ENCODE measurements around the gene CXCL16.

CXCL16 gene

DNA sequence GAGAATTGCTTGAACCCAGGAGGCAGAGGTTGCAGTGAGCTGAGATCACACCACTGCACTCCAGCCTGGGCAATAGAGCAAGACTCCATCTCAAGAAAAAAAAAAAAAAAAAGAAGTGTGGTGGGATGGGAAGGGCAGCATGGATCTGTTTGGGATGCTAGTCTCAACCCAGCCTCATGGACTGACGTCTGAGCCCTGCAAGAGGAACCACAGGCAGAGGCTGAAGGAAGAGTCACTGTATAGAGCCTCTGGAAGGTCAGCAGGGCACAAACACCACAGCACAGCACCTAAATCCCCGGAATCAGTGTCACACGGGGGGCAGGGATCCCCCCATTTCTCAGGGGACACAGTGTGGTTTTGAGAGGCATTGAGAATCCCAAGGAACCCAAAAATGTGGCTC is 10.9 kb upstream of the CXCL16 start:
- DNase-seq = no peak

DNA sequence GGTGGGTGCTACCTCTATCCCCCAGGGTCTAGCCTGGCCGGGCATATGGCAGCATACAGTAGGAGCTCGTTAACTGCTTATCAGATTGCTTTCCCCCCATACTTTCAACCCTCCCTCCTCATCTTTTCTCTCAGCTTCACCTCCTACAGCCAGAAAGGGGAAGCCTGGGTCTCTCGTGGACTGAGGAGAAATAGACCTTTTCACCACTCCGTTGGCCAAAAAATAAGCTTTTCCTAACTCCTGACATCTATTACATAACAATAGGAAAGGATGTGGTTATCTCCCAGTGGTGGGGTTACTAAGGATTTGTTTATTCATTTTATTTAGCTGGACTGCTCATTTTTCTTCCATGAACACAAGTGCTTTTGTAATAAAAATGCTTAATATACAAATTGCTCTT is 9.0 kb upstream of the CXCL16 start:
- DNase-seq = no peak

DNA sequence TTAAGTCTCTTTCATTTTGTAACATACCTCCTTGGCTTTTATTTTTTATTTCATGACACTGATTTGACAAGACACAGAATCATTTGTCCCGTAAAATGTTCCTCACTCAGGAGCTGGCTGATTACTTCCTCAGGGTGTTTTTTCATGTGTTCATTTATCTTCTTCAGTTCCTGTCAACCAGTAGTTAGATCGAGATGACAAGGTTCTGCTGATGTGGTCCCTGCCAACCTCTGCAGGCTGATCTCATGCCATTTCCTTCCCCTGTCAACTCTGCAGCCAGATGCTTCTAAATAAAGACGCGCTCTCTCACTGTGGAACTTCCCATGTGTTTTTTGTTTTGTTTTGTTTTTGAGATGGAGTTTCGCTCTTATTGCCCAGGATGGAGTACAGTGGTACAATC is 8.1 kb upstream of the CXCL16 start:
- DNase-seq = peak; percentile 45

DNA sequence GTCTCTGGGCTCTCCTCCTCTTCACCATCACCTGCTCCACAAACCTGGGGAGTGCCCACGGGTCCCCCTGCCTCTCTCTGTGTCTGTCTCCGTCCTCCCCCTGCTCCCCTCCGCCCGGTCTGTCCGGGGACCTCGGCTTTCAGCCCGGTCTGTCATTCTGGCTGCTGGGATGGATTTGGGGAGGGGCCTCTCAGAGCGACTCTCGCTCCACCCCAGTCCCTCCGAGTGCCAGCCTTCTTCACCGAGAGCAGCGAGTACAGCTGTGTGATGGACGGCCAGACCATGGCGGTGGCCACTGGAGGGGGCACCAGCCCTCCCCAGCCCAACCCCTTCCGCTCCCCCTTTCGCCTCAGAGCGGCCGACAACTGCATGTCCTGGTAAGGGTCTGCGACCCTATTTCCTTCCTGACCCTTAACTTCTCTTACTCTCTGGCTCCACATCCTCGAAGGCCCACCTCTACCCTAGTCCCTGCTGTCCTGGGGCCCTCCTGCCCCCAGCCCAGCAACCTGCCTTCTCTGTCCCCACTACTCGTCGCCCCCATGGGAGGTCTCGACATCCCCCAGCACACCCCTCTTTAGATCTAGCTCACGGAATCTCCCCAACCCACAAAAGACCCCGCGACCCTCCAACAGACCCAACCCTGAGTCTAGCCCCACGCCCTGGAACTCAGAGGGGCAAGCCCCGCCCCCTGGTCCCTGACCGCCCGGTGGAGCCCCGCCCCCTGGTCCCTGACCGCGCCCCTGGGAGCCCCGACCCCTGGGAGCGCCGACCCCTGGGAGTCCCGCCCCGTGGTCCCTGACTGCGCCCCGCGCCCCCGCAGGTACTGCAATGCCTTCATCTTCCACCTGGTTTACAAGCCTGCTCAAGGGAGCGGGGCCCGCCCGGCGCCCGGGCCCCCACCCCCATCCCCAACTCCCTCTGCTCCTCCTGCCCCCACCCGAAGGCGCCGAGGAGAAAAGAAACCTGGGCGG is 5.6 kb upstream of the CXCL16 start:
- DNase-seq = no peak

DNA sequence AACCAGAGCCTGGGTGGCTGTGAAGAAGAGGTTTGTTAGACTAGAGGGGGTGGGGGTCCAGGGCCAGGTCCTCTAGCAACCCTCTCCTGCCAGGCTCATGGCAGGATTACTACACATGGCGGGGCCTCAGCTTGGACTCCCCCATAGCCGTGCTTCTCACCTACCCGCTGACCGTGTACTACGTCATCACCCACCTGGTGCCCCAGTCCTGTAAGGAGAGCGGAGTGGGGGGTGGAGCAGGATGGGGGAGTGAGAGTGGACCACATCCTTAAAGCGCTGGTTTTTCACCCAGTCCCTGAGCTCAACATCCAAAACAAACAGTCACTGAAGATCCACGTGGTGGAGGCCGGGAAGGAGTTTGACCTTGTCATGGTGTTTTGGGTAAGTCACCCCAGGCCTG is 4.2 kb upstream of the CXCL16 start:
- no peak for DNase-seq

DNA sequence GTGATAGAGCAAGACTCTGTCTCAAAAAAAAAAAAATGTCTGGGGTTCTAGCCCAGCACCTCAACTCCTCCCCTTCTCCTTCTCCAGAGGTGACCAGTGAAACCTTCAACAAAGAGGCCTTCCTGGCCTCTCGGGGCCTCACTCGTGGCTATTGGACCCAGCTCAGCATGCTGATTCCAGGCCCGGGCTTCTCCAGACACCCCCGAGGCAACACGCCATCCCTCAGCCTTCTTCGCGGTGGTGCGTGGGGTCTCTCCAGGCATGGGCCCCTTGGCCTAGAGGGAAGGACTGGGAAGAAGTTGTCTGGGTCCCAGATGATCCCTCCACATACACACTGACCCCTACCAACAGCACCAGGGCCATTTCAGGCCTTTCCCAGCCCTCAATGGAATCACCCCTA is 3.5 kb upstream of the CXCL16 start:
- DNase-seq = no peak

DNA sequence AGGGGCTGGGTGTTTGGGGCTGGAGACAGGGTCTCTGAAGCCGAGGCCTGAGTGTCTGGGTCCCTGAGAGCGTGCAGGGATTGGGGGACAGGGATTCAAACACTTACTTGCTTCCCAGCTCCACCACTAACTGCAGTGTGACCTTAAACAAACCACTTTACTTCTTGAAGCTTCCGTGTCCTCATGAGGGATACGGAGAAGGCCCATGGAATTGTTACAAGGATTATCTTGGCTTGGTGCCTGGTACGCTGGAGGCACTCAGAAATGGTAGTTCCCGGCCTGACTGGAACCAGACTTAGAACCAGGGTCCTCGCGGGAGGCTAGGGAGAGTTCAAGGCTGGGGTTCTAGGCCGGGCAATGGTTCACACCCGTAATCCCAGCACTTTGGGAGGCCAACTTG is 2.9 kb upstream of the CXCL16 start:
- no peak for DNase-seq

DNA sequence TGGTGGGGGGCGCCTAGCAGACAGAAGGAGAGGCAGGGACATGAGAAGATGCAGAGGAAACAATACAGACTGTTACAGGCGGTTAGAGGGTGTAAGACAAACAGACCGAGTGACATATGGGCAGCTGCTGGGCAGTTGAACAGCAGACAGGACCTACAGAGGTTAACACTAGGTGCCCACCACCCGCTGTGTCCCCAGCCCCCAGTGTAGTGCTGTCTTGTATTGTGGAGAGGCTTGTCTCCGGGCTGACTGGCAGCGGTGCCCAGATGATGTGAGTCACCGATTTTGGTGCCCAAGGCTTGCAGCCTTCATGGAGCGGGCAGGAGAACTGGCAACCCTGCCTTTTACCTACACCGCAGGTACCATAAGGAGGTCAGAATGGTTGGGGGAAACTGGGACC is 2.4 kb upstream of the CXCL16 start:
- DNase-seq = no peak

DNA sequence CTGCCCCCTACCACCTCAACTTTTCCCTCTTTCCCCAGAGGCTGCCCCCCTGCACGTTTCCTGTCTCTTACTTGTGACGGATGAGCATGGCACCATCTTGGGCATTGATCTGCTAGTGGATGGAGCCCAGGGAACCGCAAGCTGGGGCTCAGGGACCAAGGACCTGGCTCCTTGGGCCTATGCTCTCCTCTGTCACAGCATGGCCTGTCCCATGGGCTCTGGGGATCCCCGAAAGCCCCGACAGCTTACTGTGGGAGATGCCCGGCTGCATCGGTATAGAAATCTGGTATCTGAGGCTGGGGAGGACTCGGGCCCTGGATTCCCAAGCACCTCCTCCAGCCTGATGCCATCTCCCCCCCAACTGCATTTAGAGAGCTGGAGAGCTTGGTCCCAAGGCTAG is 1.8 kb upstream of the CXCL16 start:
- no peak for DNase-seq

DNA sequence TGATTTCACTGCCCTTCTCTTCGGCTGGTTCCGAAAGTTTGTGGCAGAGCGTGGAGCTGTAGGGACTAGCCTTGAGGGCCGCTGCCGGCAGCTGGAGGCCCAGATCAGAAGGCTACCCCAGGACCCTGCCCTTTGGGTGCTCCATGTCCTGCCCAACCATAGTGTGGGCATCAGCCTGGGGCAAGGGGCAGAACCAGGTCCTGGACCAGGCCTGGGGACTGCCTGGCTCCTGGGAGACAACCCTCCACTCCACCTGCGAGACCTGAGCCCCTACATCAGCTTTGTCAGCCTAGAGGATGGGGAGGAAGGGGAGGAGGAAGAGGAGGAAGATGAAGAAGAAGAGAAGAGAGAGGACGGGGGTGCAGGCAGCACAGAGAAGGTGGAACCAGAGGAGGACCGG is 856 bp upstream of the CXCL16 start:
- DNase-seq = no peak

DNA sequence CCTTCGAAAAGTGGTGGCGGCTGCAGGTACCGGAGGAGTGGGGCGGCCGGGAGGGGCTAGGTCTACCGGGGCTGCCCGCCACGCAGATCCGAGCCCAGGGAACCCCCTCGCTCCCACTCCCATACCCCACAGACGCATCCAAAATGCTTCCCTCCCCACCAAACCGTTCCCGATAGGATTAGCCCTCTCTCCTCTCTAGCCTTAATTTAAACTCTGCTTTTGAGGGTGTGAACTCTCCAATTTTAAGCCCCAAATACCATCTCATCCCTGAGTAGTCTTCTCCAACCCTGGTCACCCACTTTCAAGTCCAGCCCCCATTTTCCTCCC is 260 bp upstream of the CXCL16 start:
- DNase-seq = no peak

DNA sequence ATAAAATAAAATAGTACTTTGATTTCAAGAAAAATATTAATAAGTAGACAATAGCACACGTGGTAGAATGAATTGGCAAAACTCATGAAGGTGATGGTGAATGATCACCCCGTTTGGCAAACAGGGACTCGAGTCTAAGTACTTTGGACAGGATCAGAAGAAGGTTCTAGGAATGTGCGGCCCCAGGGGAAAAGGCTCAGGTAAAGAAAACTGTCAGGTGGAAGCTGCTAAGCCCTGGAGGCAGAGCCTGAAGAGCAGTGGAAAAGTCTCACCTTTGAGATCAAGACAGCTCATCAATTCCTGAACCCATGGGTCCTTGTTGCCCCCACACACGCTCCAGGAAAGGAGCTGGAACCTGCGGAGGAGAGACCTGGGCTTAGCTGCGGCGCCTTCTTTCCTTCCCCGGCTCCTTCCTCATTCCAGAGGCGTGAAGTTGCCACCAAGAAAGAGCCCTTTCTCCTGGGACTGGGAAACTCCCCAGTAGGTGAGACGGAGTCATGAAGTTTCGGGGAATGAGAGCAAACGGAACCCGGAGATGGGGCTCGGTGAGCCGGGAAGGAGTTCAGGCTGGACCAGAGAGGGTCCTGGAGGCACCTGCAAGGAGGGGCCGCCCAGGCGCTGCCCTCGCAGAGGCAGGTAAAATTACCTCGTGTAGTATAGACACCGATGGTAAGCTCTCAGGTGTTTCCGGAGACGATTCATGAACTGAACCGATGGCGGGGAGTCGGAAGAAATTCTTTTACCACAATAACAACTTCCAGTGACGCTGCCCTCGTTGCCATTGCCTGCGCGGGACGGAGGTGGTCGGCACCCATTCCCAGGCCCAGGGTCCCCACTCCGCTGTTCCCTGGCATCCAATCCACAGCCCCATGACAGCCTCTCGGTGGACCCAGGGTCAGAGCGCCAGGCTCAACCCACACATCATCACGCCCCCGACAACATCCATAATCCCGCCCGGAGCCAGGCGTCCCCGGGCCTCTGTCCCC is 1.3 kb downstream of the CXCL16 start:
- peak; percentile 47 for DNase-seq

DNA sequence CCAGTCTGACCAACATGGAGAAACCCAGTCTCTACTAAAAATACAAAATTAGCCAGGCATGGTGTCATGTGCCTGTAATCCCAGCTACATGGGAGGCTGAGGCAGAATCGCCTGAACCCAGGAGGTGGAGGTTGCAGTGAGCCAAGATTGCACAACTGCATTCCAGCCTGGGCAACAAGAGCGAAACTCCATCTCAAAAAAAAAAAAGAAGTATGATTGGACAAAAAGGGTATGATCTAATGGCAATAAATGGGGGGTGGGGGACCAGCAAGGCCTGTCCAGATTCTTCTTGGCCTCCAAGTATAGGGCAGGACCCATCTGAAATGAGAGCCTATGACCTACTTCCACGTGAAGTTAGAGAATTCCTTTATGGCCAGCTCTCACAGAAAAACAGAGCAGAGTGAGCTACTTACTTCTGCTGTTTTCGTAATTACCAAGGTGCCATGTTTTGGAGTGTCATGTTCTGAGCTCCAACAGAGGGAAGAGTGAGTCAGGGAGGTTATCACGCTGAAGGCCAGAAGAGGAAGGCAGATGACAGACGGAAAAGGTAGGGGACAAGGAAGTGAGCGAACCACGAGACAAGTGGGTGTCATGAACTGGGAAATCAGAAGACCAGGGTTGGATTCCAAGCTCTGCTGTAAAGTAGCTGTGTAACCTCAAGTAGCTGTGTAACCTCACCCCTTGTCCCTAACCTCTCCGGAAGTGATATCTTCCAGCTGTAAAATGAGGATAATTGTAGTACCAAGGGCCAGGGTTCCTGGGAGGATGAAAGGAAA is 3.7 kb downstream of the CXCL16 start:
- DNase-seq = no peak

DNA sequence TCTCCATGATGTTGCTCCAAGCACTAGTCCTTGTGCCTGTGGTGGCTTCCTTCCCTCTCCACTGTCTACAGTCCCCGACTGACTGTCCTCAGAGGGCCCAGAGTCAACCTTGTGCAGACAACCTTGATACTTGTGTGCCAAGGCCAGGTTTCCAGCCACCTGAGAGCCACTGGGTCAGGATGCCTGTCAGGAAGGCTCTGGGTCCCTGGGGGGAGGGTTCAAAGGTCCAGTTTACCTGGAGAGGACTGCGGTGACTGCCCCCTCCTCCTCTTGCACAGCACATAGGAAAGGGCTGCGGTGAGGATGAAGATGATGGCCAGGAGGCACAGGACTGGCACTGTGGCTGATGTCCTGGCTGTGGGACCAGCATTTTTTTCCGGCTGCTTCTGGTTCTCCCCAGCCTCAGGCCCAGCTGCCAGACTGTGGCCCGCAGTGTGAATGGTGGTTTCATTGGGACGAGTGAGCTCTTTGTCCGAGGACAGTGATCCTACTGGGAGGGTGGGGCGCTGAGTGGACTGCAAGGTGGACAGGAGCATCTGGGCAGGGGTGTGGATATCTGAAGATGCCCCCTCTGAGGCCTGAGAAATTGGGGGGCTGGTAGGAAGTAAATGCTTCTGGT is 4.8 kb downstream of the CXCL16 start:
- no peak for DNase-seq

DNA sequence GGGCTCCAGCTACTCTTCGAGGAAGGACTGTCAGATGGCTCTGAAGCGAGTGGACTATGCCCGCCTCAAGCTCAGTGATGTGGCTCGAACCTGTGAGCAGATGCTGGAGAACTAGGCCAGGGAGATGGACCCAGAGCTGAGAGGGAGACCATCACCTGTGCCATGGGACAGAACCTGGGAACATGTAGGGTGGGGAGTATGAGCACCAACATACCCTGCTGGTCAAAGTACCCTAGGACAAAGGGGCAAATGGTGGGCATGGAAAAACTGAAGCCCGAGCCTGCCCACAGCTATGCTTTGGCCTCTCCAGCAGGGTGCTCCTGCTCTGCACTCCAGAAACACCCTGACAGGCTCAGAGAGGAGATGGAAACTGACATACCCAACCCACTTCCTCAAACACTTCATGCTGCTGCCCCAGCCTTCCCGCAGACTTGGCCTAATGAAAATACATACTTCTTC is 6.6 kb downstream of the CXCL16 start:
- DNase-seq = peak; percentile 34

DNA sequence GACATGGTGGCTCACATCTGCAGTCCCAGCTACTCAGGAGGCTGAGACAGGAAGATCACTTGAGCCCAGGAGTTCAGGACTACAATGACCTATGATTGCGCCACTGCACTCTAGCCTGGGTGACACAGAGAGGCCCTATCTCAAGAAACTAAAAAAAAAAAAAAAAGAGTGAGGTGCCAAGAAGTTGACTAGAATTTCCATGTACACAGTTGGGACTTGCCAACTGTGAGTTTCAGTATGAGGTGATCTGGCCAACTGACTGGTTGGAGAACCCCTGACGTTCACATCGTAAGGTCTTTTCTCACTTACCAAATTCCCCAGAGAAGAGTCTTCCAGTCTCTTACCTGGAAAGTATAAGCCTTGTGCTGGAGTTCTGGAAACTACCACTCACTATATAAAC is 11.6 kb downstream of the CXCL16 start:
- DNase-seq = no peak

DNA sequence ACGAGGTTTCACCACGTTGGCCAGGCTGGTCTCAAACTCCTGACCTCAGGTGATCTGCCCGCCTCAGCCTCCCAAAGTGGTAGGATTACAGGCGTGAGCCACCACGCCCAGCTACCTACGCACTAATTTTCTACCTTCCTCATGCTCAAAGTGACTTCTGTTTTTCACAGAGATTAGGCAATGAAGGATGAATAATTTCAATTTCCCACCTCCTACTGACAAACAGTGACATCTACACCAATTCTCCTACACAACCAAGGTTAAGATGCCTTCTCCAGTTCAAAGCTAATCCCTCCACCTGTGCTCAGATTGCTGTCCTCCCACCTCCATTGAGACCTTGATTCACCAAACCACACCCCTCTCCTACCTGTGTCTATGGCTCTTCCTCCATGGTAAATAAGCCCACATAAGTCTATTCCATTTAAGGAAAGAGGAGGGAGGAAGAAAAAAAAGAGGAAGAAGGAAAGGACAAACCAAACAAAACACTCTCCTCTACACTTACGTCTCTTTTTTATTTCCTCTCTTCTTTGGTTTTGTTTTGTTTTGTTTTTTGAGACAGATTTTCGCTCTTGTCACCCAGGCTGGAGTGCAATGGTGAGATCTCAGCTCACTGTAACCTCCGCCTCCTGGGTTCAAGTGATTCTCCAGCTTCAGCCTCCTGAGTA is 13.9 kb downstream of the CXCL16 start:
- DNase-seq = no peak

DNA sequence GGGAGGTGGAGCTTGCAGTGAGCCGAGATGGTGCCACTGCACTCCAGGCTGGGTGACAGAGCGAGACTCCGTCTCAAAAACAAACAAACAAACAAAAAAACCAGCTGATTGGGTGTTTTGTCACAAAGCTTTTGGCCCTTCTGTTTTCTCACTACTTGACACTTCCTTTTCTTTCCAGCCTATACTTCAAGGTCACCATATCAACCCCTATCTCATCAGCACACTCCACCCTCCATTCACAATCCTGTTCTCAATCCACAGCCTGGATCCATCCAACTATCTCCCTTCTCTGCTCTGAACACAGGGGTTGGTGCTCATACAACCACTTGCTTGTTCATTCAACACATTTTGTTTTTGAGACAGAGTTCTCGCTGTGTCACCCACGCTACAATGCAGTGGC is 15.1 kb downstream of the CXCL16 start:
- no peak for DNase-seq

DNA sequence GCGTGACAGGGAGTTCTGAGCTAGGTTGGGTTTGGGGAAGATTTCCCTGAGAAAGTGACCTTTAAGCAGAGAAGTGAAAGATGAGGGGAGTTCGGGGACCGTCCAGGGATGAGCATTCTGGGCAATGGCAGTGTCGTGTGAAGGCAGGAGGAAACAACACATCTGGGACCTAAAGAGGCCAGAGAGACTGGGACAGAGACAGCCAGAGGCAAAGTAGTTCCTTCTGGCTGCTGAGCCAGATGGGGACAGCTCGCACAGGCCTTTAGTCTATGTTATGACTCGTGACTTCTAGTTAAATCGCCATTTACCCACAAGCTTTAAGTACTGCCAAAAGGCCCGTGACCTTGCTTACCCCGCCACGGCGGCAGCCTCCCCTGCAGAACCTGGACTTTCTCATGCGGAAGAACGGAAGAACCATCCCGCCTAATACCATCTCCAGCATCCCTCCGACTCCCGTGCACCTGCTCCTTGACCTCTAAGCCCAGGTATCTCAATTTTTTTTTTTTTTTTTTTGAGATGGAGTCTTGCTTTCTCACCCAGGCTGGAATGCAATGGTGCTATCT is 17.0 kb downstream of the CXCL16 start:
- no peak for DNase-seq

DNA sequence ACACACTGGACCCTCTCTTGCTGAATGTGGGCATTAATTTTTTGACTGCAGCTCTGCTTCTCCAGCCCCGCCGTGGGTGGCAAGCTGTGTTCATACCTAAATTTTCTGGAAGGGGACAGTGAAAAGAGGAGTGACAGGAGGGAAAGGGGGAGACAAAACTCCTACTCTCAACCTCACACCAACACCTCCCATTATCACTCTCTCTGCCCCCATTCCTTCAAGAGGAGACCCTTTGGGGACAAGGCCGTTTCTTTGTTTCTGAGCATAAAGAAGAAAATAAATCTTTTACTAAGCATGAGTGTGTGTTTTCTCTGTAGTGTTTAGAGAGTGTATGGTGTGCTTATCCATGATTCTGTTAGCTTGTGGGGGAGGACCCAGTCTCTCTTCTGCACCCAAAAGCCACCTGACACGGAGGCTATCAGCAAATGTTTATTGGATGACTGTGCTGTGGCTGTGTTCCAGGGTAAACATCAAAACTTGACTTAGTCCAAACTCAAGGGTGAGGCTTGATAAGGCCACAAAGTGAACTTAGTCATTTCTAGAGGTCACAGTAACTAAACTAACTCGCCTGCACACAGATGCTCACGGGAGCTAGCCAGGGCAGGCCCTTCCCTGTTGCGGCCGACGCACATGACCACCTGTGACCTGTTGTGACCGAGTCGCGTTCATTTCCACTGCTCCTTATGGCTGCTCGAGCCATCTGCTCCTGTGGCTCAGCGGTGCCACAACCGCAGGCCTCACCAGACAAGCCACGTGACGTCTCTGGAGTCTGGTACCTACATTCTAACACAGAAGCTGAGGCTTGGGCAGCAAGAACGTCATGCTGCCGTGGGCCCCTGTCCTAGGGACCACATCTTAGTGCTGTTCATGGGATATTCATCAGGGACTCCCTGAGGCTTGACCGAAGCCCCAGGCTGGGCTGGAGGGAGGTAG is 18.3 kb downstream of the CXCL16 start:
- peak; percentile 30 for DNase-seq
